Upper lobe of left lung (tissue), 4 donors: ENCODE measurements around the gene GALNT10.

Experiments used
- CTCF ChIP-seq, 6 experiments: fragments of 450-650 bp in 4 of 6; fragments of 200-600 bp in 2 of 6; sonication (generic) in 2 of 6; IDR thresholded peaks; one replicate each; pipeline ENCODE4 v1.5.1; 2016 to 2019; ENCODE audit warnings: antibody characterized with exemption in 6 of 6
- EP300 ChIP-seq, 4 donors: sonication (generic); formaldehyde crosslinking; IDR thresholded peaks; one replicate each; pipeline ENCODE4 v1.5.1; 2017; ENCODE audit warnings: antibody characterized with exemption in 4 of 4, control low read depth in 2 of 4
- POLR2A ChIP-seq, 4 donors: fragments of 450-650 bp; IDR thresholded peaks; one replicate each; pipeline ENCODE4 v1.5.1; 2016 to 2017; ENCODE audit warnings: antibody characterized with exemption in 4 of 4, mild to moderate bottlenecking in 2 of 4
- POLR2AphosphoS5 ChIP-seq, 2 donors: sonication (generic); formaldehyde crosslinking; IDR thresholded peaks; one replicate each; pipeline ENCODE4 v1.5.1; 2017; ENCODE audit warnings: antibody characterized with exemption in 2 of 2

- TF ChIP-seq POLR2AphosphoS5 (IDR thresholded peaks at IDR 0.05): no peak
- no peak for TF ChIP-seq CTCF (IDR thresholded peaks at IDR 0.05)
- TF ChIP-seq EP300 (IDR thresholded peaks at IDR 0.05): no peak
- TF ChIP-seq POLR2A (IDR thresholded peaks at IDR 0.05): no peak
These were observed 274.6 kb downstream of the GALNT10 start for GRCh38 chr5:154465169-154465568.
